Mammary epithelial cell (primary cell): Measurements from ENCODE around the gene BMF.

ENCODE experiments used
- EZH2 ChIP-seq: IDR thresholded peaks from 2 replicates; pipeline ENCODE4 v1.6.1; 2012; ENCODE audit warnings: low read length, inconsistent platforms, borderline replicate concordance
- TF ChIP-seq, protein P1 (sequence below), 2 donors: IDR thresholded peaks in 1 of 2; conservative IDR thresholded peaks in 1 of 2; 2 replicates each; pipeline ENCODE4 v1.5.1; 2011 to 2012; ENCODE audit warnings: inconsistent platforms in 2 of 2, low read length in 2 of 2, mild to moderate bottlenecking in 2 of 2, control low read depth in 1 of 2, low read depth in 1 of 2; ENCODE audit not compliant: insufficient read depth in 1 of 2; ENCODE audit errors: extremely low read depth in 1 of 2

DNA sequence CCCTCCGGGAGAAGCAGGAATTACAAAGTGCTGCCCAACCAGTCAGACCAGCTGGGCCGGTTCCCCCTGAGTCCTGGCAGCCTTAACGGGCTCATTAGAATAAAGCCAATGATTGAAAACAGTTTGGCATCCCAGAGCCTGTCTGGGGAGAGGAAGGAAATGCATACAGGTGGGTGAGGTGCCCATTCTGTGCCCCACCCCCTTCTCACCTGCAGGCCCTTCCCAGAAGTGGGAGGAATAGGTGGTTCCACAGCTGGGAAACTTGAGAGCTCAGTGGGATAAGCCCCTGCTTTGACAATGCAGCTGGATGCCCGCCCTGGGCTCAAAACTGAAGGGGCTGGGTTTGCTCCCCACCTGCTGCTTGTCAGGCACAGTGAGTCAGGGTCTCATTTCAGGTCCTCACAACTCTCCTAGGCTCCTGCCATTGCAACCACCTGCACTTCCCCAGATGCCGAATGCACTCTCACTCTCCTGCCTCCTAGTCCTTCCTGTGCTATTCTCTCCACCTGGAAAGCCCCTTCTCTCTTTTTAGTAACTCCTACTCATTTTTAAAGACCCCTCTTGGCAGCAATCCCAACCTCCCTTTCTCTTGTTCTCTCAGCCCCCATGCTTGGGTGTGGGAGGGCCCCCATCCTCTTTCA lies 46.7 kb upstream of the BMF start:
- TF ChIP-seq EZH2, result no peak
- TF ChIP-seq, protein P1, sequence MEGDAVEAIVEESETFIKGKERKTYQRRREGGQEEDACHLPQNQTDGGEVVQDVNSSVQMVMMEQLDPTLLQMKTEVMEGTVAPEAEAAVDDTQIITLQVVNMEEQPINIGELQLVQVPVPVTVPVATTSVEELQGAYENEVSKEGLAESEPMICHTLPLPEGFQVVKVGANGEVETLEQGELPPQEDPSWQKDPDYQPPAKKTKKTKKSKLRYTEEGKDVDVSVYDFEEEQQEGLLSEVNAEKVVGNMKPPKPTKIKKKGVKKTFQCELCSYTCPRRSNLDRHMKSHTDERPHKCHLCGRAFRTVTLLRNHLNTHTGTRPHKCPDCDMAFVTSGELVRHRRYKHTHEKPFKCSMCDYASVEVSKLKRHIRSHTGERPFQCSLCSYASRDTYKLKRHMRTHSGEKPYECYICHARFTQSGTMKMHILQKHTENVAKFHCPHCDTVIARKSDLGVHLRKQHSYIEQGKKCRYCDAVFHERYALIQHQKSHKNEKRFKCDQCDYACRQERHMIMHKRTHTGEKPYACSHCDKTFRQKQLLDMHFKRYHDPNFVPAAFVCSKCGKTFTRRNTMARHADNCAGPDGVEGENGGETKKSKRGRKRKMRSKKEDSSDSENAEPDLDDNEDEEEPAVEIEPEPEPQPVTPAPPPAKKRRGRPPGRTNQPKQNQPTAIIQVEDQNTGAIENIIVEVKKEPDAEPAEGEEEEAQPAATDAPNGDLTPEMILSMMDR (conservative IDR thresholded peaks at IDR 0.05 in 1 of 2, IDR thresholded peaks at IDR 0.05 in 1 of 2; ENCODE audit: extremely low read depth in 1 of 2, insufficient read depth in 1 of 2, low read depth in 1 of 2, low read length in 2 of 2), result no peak
